HG02973 (cell line): ENCODE data around the gene DRC7.

Experiments
- ATAC-seq: cut with Tn5 transposase; IDR thresholded peaks from one replicate; pipeline ENCODE4 v1.9.1; 2021; ENCODE audit warnings: moderate library complexity; ENCODE audit not compliant: unreplicated experiment

DRC7 gene

DNA sequence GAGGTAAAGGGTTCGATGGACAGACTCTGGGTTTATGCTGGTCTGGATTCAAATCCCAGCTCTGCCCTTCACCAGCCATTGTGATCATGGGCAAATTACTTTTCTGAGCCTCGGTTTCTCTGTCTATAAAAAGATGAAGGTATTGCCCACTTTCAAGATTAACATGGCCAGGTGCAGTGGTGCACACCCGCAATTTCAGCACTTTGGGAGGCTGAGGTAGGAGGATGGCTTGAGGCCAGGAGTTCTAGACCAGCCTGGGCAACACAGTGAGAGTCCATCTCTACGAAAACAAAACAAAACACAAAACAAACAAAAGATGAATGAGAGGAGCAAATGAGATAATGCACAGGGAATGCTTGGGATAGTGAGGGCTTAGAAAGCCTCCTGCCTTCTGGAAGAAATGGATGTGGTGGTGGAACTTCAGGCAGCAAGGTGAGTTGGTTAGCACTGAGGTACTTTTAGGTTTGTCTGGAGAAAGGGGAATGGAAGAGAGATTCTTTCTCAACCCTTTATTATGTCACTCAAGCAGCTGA, 18.0 kb upstream of the DRC7 start:
- no peak for ATAC-seq

DNA sequence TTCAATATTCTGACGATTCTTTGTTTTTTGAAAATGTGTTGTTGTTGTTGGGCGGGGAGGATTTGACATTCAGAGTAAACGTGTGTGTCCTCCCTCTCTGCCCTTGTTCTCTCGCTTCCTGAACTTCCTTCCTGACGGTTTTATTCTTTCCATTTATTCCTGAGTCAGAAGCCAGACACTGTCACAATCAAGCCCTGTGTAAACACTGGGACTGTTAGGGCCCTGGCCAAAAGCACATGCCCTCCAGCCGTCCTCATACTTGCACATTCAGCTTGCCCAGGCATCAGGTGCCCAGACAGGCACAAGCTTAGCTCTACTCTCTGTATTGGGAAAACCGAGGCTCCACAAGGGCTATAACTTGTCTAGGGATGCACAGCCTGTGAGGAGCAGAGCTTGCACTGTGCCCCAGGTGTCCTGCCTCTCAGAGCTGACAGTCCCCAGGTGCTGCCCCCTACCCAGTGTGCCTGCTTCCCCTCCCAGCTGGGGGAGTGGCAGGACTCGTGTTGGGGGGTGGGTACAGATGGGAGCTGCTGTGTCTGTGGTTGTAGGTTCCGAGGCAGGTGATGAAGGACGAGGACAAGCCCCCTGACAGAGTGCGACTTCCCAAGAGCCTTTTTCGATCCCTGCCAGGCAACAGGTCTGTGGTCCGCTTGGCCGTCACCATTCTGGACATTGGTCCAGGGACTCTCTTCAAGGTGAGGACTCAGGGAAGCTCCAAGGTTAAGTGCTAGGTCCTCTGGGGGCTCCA, 16.8 kb upstream of the DRC7 start:
- no peak for ATAC-seq

- ATAC-seq, result no peak
Observed at GRCh38 chr16:57679016-57679415, 15.6 kb upstream of the DRC7 start.

GRCh38 chr16:57679767-57680482, 14.7 kb upstream of the DRC7 start:
- ATAC-seq, result no peak

DNA sequence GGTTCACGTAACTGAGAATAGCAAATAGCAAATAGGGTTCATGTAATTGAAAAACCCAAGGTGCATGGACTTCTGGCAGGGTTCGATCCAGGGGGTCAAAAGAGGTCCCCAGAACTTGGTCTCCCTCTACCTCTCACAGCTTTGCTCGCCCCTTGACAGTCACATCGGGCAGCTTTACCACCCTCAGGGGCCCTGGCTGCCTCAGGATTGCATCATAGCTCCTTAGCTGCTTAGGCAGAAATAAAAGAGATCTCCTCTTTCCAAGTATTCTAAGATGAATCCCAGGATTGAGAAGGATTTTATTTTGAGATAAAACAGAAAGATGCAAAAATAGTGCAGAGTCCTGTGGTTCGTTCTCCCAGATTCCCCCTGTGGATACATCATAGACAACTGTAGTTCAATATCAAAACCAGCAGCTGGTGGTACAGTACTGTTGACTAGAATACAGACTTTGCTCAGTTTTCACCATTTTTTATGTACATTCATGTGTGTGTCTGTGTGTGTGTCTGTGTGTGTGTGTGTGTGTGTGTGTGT, 13.7 kb upstream of the DRC7 start:
- no peak for ATAC-seq

DNA sequence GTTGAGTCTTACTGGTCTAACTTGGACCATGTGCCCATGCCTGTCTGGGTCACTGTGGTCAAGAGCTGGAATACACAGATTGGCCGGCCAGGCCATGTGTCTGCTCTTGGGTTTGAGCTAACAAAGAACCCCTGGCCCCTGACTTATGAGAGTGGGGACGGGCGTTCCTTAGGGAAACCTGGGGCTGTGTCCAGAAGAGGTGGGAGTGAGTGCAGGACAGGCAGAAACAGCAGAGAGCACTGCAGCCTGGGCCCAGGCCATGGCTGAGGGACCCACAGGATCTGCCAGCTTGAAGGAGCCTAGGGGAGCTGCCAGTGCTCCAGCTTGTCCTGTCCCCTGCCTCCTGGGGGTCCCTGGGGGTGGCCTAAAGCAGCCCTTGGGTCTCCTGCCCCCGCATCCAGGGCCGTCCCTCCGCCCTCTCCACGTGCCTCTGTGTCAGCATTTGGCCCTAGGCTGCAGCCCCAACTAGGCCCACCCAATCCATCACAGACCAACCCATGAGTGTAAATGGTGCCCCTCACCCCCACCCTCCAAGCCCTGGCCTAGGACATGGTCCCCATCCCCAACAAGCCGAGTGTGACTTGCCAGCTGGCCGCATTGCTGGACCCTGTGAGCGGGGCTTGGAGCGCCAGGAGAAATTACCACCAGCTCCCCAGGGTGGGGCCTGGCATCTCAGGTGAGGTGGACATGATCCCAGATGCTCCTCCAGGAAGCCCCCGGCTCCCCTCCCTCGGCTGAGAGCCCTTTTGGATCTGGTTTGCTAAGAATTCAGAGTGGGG, 12.5 kb upstream of the DRC7 start:
- ATAC-seq, result no peak

DNA sequence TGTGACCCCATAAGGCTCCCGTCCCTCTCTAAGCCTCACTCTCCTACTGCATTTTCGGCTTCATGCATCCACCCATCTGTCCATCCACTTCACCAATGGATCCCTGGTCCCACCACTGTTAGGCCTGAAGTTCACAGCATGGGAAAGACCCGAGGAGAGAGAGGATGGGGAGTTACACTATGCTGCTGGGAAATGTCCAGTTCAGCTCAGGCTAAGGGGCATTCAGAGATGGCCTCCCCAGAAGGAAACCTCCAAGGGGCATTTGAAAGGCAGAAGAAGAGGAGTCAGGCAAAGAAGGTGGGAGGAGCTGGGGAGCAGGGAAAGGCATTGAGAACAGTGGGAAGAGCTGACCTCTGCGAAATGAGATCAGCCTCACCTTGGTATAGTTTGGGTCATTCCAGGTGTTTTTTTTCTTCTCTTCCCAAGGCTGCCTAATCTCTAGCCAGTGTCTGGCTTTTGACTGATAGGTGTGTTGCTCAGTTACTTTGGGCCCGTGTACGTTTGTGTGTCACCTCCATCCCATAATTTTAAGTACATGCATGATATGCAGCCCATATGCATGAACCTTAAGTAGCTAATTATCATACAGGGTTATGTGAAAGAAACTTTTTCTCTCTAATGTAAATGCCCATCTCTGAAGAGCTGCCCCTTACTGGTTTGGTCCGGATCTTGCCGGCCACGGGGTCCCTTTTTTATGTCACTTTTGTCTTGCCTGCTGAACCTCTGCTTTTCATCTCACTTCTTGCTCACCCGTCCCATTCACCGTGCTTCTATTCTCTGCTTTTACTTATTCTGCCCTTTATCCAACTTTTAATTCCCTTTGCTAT, 11.6 kb upstream of the DRC7 start:
- ATAC-seq, result no peak

DNA sequence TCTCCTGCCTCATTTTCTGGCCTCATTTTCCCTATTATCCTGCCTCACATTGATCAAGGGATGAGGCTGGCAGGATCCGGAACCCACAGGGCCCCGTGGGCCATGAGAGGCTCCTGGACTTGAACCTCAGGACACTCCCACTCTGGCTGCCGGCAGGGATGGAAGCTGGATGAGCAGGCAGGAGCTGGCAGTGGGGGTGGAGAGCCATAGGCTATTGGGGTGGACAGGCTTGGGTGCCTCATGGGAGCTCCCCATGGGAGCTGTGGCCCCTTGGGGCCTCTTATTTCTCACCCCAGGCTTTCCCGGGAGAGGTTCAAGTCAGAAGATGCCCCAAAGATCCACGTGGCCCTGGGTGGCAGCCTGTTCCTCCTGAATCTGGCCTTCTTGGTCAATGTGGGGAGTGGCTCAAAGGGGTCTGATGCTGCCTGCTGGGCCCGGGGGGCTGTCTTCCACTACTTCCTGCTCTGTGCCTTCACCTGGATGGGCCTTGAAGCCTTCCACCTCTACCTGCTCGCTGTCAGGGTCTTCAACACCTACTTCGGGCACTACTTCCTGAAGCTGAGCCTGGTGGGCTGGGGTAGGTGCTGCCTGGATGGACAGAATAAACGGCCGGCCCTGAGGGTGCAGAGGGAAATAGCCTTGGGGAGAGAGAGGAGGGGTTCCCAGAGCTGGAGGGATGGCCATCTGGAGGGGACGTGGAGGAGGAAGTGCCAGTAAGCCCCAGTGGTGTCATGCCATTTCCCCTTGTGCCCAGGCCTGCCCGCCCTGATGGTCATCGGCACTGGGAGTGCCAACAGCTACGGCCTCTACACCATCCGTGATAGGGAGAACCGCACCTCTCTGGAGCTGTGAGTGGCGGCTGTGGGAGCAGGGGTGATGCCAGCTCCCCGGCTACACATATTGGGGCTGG, 10.7 kb upstream of the DRC7 start:
- ATAC-seq, result no peak

DNA sequence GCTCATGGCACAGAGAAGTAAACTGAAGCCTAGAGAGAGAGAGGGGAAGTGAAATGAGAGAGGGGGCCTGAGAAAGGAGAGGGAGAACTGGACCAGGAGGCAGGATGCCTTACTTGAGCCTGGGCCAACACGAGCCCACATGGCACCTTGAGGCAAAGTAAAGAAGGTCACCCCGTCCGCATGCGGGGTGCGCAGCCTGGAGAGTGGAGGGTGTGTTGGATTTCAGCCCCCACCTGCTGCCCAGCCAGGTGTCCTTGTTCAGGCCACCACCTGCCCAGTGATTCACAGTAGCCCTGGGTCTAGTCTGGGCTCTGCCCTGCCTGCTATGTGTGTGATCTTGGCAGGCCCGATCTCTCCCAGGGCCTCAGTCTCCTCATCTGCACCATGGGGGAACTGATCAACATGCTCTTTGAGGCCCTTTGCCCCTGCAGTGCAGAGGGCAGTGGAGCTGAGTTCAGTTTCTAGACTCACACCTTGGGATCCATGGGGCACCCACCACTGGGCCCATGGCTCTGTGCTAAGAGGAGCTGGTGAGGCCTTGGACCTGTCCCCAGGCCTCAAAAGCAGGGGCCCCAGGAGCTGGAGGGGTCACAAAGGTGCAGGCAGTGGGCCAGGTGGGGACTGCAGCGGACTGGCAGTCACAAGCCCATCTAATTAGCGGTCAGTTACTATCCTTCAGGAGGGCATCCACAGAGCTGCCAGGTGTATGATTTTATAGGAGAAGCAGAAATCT, 9.8 kb upstream of the DRC7 start:
- no peak for ATAC-seq

GRCh38 chr16:57685633-57686032, 9.0 kb upstream of the DRC7 start:
- no peak for ATAC-seq

DNA sequence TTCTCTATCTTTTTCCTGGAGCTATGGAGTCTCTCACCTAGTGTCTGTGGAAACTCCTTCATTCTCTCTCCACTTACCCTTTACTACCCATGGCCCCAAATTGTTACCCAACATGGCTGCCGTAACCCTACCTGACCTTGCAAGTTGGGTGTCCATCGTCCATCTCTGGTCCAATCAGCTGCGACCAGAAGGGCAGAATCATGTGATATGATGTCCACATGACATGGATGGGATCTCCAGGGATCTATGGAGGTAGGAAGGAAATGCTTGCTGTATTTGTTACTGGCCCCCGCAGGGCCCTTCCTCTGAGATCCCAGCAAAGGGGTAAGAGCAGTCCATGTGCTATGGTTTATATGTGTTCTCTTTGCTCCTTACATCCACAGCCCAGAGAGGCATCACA, 8.0 kb upstream of the DRC7 start:
- ATAC-seq, result no peak

GRCh38 chr16:57687363-57687929, 7.2 kb upstream of the DRC7 start:
- no peak for ATAC-seq

GRCh38 chr16:57688487-57688986, 6.1 kb upstream of the DRC7 start:
- ATAC-seq, result no peak

GRCh38 chr16:57688987-57689761, 5.4 kb upstream of the DRC7 start:
- ATAC-seq, result peak; percentile 27

DNA sequence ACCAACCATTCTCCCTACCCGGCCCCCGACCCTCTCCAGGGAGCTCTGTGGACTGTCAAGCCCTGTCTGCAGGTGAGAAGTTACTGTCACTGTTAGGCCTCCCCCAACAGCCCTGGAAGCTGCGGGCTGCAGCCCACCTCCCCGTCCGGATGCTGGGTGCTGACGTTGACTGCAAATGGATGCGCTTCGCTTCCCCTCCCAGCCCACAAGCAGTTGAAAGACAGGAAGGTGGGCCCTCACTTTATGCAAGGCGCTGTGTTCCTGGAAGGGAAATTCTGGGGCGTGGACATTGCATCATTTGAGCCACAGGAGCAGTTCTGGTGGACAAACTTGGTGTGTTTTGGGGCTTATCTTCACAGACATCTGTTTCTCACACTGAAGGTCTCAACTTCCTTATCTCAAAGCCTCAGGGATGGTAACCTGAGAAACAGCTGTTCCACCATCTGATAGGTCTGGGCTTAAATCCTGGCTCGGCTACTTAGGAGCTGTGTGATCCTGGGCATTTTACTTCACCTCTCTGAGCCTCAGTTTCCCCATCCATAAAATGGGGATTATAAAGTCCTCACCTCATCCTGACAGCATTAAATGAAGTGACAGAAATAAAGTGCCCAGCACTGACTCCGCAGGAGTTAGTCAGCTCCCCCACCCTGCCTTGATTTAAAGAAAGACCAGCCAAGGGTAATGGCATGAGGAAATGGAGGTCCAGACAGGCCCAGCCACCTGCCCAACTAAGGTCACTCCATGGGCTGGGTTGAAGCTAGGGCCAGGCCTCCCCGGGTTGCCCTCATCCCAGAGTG, 4.6 kb upstream of the DRC7 start:
- peak; percentile 42 for ATAC-seq

DNA sequence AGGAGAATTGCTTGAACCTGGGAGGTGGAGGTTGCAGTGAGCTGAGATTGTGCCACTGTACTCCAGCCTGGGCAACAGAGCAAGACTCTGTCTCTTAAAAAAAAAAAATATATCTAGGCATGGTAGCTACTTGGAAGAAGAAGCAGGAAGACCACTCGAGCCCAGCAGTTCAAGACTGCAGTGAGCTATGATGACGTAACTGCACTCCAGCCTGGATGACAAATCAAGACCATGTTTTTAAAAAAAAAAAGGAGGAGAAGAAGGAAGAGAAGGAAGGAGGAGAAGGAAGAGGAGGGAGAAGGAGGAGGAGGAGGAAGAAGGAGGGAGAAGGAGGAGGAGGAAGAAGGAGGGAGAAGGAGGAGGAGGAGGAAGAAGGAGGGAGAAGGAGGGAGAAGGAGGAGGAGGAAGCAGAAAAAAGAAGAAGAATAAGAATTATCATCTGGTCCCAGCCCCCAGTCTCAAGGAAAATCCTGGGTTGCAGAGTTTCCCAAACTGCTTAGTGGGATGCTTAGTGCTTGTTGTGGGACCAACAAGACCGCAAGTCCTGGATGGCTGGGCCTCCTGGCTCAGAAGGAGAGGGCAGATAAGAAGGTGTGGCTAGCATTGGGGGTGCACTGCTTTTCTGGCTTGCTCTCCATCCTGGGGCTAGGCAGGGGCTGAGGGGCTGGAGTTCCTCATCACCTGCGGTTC, 3.7 kb upstream of the DRC7 start:
- no peak for ATAC-seq
